SK-N-SH (cell line): Measurements from ENCODE around the gene LIX1L. TPM values are rescaled to one million over a fixed set of nuclear protein-coding genes. Genes with fewer than 3 reads are reported as not detected.

Source experiments
- CTCF ChIA-PET: fragments of 300-600, 350-600 bp; formaldehyde crosslinking; extraction: SDS; loops from one replicate; lab custom pipeline; 2021; lab: Yijun Ruan, JAX
- POLR2A ChIA-PET: fragments of 350-600 bp; sonication (Branson Sonifier 250); formaldehyde crosslinking; extraction: SDS; loops from one replicate; lab custom pipeline; 2020; ENCODE audit warnings: antibody characterized with exemption, inconsistent platforms; lab: Yijun Ruan, JAX
- DNase-seq: peaks from one replicate; pipeline ENCODE4 v3.0.0; 2012
- H2AFZ ChIP-seq: fragments of 200-600 bp; sonication (generic); 2 replicates; pipeline ENCODE4 v1.8.1; 2016; ENCODE audit warnings: antibody characterized with exemption, mild to moderate bottlenecking, low read depth
- H3F3A ChIP-seq: fragments of 200-600 bp; sonication (generic); replicated peaks from 2 replicates; pipeline ENCODE3; 2016; ENCODE audit warnings: antibody characterized with exemption, mild to moderate bottlenecking; ENCODE audit not compliant: insufficient read depth
- H3K27ac ChIP-seq, 2 experiments: fragments of 200-500 bp in 1 of 2; fragments of 200-600 bp in 1 of 2; sonication (Bioruptor generic) in 1 of 2; sonication (generic), shearing (Covaris generic) in 1 of 2; 2 replicates each; pipeline versions ENCODE4 v1.5.1 to v1.6.1; 2014 to 2016; ENCODE audit warnings: low read depth in 2 of 2, inconsistent platforms in 1 of 2, low read length in 1 of 2, mild to moderate bottlenecking in 1 of 2, mixed read lengths in 1 of 2
- H3K27me3 ChIP-seq: fragments of 200-600 bp; sonication (generic), shearing (Covaris generic); 2 replicates; pipeline ENCODE4 v1.6.1; 2016; ENCODE audit warnings: mixed run types; ENCODE audit not compliant: insufficient read depth
- H3K36me3 ChIP-seq, 2 experiments: fragments of 200-500 bp in 1 of 2; fragments of 200-600 bp in 1 of 2; sonication (Bioruptor generic) in 1 of 2; sonication (generic) in 1 of 2; replicated peaks in 1 of 2; 2 replicates each; pipeline versions ENCODE3 to v1.5.1; 2014 to 2016; ENCODE audit warnings: low read length in 1 of 2, mild to moderate bottlenecking in 1 of 2; ENCODE audit not compliant: insufficient read depth in 2 of 2, control insufficient read depth in 1 of 2
- H3K4me1 ChIP-seq, 2 experiments: fragments of 200-500 bp in 1 of 2; fragments of 200-600 bp in 1 of 2; sonication (Bioruptor generic) in 1 of 2; sonication (generic), shearing (Covaris generic) in 1 of 2; 2 replicates each; pipeline versions ENCODE4 v1.5.1 to v1.6.1; 2014 to 2016; ENCODE audit warnings: low read depth in 1 of 2, low read length in 1 of 2, mixed run types in 1 of 2; ENCODE audit not compliant: insufficient read depth in 2 of 2, control insufficient read depth in 1 of 2
- H3K4me2 ChIP-seq: fragments of 200-600 bp; sonication (generic), shearing (Covaris generic); 2 replicates; pipeline ENCODE4 v1.6.1; 2017; ENCODE audit warnings: mixed run types
- H3K4me3 ChIP-seq, 2 experiments: fragments of 200-500 bp in 1 of 2; fragments of 200-600 bp in 1 of 2; sonication (Bioruptor generic) in 1 of 2; sonication (generic), shearing (Covaris generic) in 1 of 2; 2 replicates each; pipeline versions ENCODE4 v1.5.1 to v1.8.1; 2014 to 2016; ENCODE audit warnings: low read depth in 2 of 2, inconsistent platforms in 1 of 2, low read length in 1 of 2, mild to moderate bottlenecking in 1 of 2, mixed read lengths in 1 of 2, moderate library complexity in 1 of 2
- H3K79me2 ChIP-seq: fragments of 200-600 bp; sonication (generic); 2 replicates; pipeline ENCODE4 v1.8.1; 2017; ENCODE audit warnings: mild to moderate bottlenecking; ENCODE audit not compliant: insufficient read depth
- H3K9ac ChIP-seq: fragments of 200-600 bp; sonication (generic); 2 replicates; pipeline ENCODE4 v1.6.1; 2017; ENCODE audit warnings: mixed run types
- H3K9me2 ChIP-seq: fragments of 200-600 bp; sonication (generic); 2 replicates; pipeline ENCODE4 v1.6.1; 2017; ENCODE audit warnings: mixed run types
- H3K9me3 ChIP-seq: fragments of 200-600 bp; sonication (generic); 2 replicates; pipeline ENCODE4 v1.6.1; 2017; ENCODE audit warnings: mixed run types, mild to moderate bottlenecking, moderate library complexity
- H4K20me1 ChIP-seq: fragments of 200-600 bp; sonication (generic); 2 replicates; pipeline ENCODE4 v1.6.1; 2017; ENCODE audit warnings: mild to moderate bottlenecking, mixed run types; ENCODE audit not compliant: insufficient read depth
- ELF1 ChIP-seq: IDR thresholded peaks from 2 replicates; pipeline ENCODE4 v1.4.0; 2012
- EP300 ChIP-seq, 2 experiments: IDR thresholded peaks; 2 replicates each; pipeline versions ENCODE4 v1.4.0 to v1.6.1; 2012; ENCODE audit warnings: borderline replicate concordance in 1 of 2, low read depth in 1 of 2, low read length in 1 of 2
- FOXJ3 ChIP-seq: sonication (generic); formaldehyde crosslinking; IDR thresholded peaks from 2 replicates; pipeline ENCODE4 v1.5.1; 2020; ENCODE audit warnings: mild to moderate bottlenecking, missing genetic modification reagents
- FOXM1 ChIP-seq: IDR thresholded peaks from 2 replicates; pipeline ENCODE4 v1.4.0; 2012; ENCODE audit warnings: low read depth, mild to moderate bottlenecking
- GABPA ChIP-seq: IDR thresholded peaks from 2 replicates; pipeline ENCODE4 v1.4.0; 2012; ENCODE audit warnings: low read depth, mild to moderate bottlenecking
- JUND ChIP-seq: IDR thresholded peaks from 2 replicates; pipeline ENCODE4 v1.4.0; 2012
- RAD21 ChIP-seq: IDR thresholded peaks from 2 replicates; pipeline ENCODE4 v1.6.1; 2012; ENCODE audit warnings: mild to moderate bottlenecking, low read length
- RCOR1 ChIP-seq: fragments of 150-350 bp; IDR thresholded peaks from 2 replicates; pipeline ENCODE4 v1.6.1; 2017; ENCODE audit warnings: antibody characterized with exemption, low read length
- SIN3A ChIP-seq: IDR thresholded peaks from 2 replicates; pipeline ENCODE4 v1.6.1; 2012; ENCODE audit warnings: low read depth, mild to moderate bottlenecking, low read length, moderate library complexity, borderline replicate concordance
- TAF1 ChIP-seq: IDR thresholded peaks from 2 replicates; pipeline ENCODE4 v1.6.1; 2012; ENCODE audit warnings: low read depth, mild to moderate bottlenecking, low read length, moderate library complexity, borderline replicate concordance
- TCF12 ChIP-seq: IDR thresholded peaks from 2 replicates; pipeline ENCODE4 v1.4.0; 2012
- TEAD4 ChIP-seq: IDR thresholded peaks from 2 replicates; pipeline ENCODE4 v1.4.0; 2012; ENCODE audit warnings: mild to moderate bottlenecking, borderline replicate concordance; ENCODE audit not compliant: insufficient read depth
- USF1 ChIP-seq: IDR thresholded peaks from 2 replicates; pipeline ENCODE4 v1.4.0; 2012; ENCODE audit warnings: low read depth, borderline replicate concordance
- WGBS: methylation state at CpG from one replicate; pipeline ENCODE4 v1.1.6; 2017; ENCODE audit warnings: low lambda C conversion rate; 5-methylcytosine and 5-hydroxymethylcytosine counted together
- polyA plus RNA-seq, 3 experiments: library from polyadenylated mRNA; depleted of rRNA; stranded (reverse); fragments of >200 nt; gene quantifications; 2 replicates each; pipeline ENCODE4 v1.2.3, GENCODE V29; 2012
- TF ChIP-seq, protein P1 (sequence below): IDR thresholded peaks from 2 replicates; pipeline ENCODE4 v1.4.0; 2012; ENCODE audit warnings: low read depth, borderline replicate concordance

The LIX1L gene
- polyA plus RNA-seq, 1 of the 3 experiments (the other 2 are of a cell fraction), result 39.1 TPM

DNA sequence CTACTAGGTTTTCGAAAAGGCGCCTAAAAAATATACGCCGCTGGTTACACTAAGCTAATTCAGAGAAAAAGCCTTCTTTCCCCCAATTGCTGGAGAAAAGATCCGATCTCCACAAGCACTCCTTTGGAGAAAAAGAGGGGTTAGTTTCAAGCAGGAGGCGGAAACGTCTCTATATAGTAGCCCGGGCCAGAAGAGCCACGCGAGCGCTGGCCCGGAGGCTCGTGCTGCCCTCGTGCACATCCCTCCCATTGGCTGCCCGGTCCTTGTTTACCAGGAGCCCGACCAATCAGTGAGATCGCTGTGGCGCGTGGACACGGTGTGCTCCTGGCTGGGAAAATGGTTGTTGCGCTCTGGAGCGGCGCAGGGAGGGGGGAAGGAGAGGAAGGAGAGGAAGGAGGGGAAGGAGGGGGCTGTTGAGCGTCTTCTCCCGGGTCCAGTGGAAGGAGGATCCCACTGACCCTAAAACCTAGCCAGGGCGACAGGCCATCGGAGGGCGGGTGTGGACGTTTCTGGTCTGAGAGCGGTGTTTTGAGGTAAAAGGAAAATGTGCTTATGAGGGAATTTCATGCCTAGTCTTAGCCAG, 38.7 kb upstream of the LIX1L start, which contains the start of gene TXNIP (continued):
- TF ChIP-seq, protein P1, sequence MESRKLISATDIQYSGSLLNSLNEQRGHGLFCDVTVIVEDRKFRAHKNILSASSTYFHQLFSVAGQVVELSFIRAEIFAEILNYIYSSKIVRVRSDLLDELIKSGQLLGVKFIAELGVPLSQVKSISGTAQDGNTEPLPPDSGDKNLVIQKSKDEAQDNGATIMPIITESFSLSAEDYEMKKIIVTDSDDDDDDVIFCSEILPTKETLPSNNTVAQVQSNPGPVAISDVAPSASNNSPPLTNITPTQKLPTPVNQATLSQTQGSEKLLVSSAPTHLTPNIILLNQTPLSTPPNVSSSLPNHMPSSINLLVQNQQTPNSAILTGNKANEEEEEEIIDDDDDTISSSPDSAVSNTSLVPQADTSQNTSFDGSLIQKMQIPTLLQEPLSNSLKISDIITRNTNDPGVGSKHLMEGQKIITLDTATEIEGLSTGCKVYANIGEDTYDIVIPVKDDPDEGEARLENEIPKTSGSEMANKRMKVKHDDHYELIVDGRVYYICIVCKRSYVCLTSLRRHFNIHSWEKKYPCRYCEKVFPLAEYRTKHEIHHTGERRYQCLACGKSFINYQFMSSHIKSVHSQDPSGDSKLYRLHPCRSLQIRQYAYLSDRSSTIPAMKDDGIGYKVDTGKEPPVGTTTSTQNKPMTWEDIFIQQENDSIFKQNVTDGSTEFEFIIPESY, result peak; percentile 28; the same call in 1 of the 2 replicates
- TF ChIP-seq JUND (no peak), SIN3A (peak; percentile 89), EP300 (IDR thresholded peaks at IDR 0.05; ENCODE audit: borderline replicate concordance in 1 of 2, low read depth in 1 of 2, low read length in 1 of 2) (peak; percentile 55 to 59; a peak in 3 of 4 replicates), USF1 (no peak; the same call in 1 of the 2 replicates), TEAD4 (no peak), RCOR1 (no peak), RAD21 (no peak), TAF1 (peak; percentile 87), TCF12 (peak; percentile 54; the same call in 1 of the 2 replicates), ELF1 (peak; percentile 75; the same call in 1 of the 2 replicates)
- TF ChIP-seq, all 33 proteins: peak for 17

- no peaks in the 10 kb centered on the region for H3K9me2 ChIP-seq
- H3F3A ChIP-seq, result peaks cover 14% of the 10 kb centered on the region
- TF ChIP-seq FOXM1 (no peak), TAF1 (no peak), GABPA (no peak), FOXJ3 (no peak)
- H3K27me3 ChIP-seq, result no peaks in the 10 kb centered on the region
- H3K27ac ChIP-seq, result peak overlapping the region; percentile 33 to 96
- peak overlapping the region; percentile 64 to 90 for H3K4me3 ChIP-seq
- H3K4me1 ChIP-seq, result peaks cover 14 to 45% of the 10 kb centered on the region in 2 experiments; a peak in 3 of 4 replicates
- CTCF ChIA-PET, result interaction anchor here (1.1 to 4.2 kb wide), 4 partner anchors 11 to 104 kb away, joined by 3 to 40 read pairs (median 20); no protein-coding TSS in a partner anchor
- H3K9me3 ChIP-seq, result no peaks in the 10 kb centered on the region
- H3K9ac ChIP-seq, result peak overlapping the region; percentile 90
- DNase-seq, result no peak
- peaks cover 36% of the 10 kb centered on the region for H3K79me2 ChIP-seq
- 0 out of 2 replicates have a peak overlapping the region, but pooled peaks have one; percentile 27 for H2AFZ ChIP-seq
- POLR2A ChIA-PET, result interaction anchor here (1.9 kb wide), 1 partner anchor 16 kb away, joined by 7 read pairs; no protein-coding TSS in a partner anchor
- WGBS, result 5% methylated on average over 13 of the region's 13 CpGs
- H3K4me2 ChIP-seq, result peak overlapping the region; percentile 86
- H4K20me1 ChIP-seq, result peaks cover 38% of the 10 kb centered on the region
- H3K36me3 ChIP-seq, result peaks cover 29 to 33% of the 10 kb centered on the region in 2 experiments
These were observed 38.2 kb upstream of the LIX1L start for GRCh38 chr1:145995964-145996432.
